HG03280 (cell line): ENCODE results near the gene PGAP6.
"Not testable (repeated sequence)": the region's sequence is repeated elsewhere in the genome, so short reads cannot be mapped to it uniquely, and the experiment has no call there.

ENCODE experiments used
- ATAC-seq: cut with Tn5 transposase; IDR thresholded peaks from one replicate; pipeline ENCODE4 v1.9.1; 2021; ENCODE audit warnings: mild to moderate bottlenecking, moderate library complexity; ENCODE audit not compliant: unreplicated experiment

PGAP6 gene

GRCh38 chr16:331181-331814, 50.5 kb downstream of the PGAP6 start:
- not testable (repeated sequence) for ATAC-seq

GRCh38 chr16:330741-331140, 51.0 kb downstream of the PGAP6 start:
- ATAC-seq, result no peak

GRCh38 chr16:325375-326145, 56.2 kb downstream of the PGAP6 start:
- no peak for ATAC-seq

GRCh38 chr16:324451-325334, 57.1 kb downstream of the PGAP6 start:
- ATAC-seq, result no peak

- no peak for ATAC-seq
Observed at GRCh38 chr16:324201-324450, 57.7 kb downstream of the PGAP6 start.

GRCh38 chr16:322476-323143, 59.2 kb downstream of the PGAP6 start:
- ATAC-seq, result no peak

GRCh38 chr16:321532-321931, 60.2 kb downstream of the PGAP6 start:
- ATAC-seq, result no peak
